Uterus (tissue), 2 donors: ENCODE data around the gene IGFBPL1.

Experiments
- POLR2A ChIP-seq, 2 donors: fragments of 450-650 bp; IDR thresholded peaks; one replicate each; pipeline ENCODE4 v1.6.1; 2016; ENCODE audit warnings: antibody characterized with exemption in 2 of 2, mild to moderate bottlenecking in 1 of 2, moderate library complexity in 1 of 2
- TF ChIP-seq, protein P1 (sequence below), 4 experiments: fragments of 200-600 bp in 2 of 4; fragments of 450-650 bp in 2 of 4; sonication (generic) in 2 of 4; IDR thresholded peaks; one replicate each; pipeline ENCODE4 v1.5.1; 2016 to 2019; ENCODE audit warnings: antibody characterized with exemption in 4 of 4, mild to moderate bottlenecking in 2 of 4, moderate library complexity in 1 of 4

DNA sequence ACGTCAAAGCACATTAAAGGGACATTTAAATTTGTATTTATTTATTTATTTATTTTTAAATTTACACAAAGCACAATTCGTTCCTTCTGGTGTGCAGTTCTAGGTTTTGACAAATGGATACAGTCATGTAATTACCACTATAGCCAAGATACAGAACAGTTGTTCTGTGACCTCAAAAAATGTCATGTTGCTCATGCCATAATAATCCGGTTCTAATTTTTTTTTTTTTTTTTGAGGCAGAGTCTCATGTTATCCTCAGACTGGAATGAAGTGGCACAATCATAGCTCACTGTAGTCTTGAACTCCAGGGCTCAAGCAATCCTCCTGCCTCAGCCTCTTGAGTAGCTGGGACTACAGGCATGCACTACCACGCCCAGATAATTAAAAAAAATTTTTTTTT, 7.8 kb downstream of the IGFBPL1 start:
- TF ChIP-seq POLR2A (IDR thresholded peaks at IDR 0.05): no peak
- TF ChIP-seq, protein P1, sequence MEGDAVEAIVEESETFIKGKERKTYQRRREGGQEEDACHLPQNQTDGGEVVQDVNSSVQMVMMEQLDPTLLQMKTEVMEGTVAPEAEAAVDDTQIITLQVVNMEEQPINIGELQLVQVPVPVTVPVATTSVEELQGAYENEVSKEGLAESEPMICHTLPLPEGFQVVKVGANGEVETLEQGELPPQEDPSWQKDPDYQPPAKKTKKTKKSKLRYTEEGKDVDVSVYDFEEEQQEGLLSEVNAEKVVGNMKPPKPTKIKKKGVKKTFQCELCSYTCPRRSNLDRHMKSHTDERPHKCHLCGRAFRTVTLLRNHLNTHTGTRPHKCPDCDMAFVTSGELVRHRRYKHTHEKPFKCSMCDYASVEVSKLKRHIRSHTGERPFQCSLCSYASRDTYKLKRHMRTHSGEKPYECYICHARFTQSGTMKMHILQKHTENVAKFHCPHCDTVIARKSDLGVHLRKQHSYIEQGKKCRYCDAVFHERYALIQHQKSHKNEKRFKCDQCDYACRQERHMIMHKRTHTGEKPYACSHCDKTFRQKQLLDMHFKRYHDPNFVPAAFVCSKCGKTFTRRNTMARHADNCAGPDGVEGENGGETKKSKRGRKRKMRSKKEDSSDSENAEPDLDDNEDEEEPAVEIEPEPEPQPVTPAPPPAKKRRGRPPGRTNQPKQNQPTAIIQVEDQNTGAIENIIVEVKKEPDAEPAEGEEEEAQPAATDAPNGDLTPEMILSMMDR (IDR thresholded peaks at IDR 0.05): no peak
